Ovary (tissue), 3 donors: ENCODE measurements around the gene BLOC1S6.

Experiments
- EP300 ChIP-seq: sonication (generic); formaldehyde crosslinking; IDR thresholded peaks from one replicate; pipeline ENCODE4 v1.6.1; 2017; ENCODE audit warnings: antibody characterized with exemption
- TF ChIP-seq, protein P1 (sequence below), 3 donors: fragments of 450-650 bp in 2 of 3; fragments of 200-600 bp in 1 of 3; IDR thresholded peaks; one replicate each; pipeline versions ENCODE4 v1.5.1 to v1.8.0; 2016 to 2022; ENCODE audit warnings: antibody characterized with exemption in 3 of 3, mild to moderate bottlenecking in 1 of 3
- donor health status: DM: no; HTN: no; CAD: no.

DNA sequence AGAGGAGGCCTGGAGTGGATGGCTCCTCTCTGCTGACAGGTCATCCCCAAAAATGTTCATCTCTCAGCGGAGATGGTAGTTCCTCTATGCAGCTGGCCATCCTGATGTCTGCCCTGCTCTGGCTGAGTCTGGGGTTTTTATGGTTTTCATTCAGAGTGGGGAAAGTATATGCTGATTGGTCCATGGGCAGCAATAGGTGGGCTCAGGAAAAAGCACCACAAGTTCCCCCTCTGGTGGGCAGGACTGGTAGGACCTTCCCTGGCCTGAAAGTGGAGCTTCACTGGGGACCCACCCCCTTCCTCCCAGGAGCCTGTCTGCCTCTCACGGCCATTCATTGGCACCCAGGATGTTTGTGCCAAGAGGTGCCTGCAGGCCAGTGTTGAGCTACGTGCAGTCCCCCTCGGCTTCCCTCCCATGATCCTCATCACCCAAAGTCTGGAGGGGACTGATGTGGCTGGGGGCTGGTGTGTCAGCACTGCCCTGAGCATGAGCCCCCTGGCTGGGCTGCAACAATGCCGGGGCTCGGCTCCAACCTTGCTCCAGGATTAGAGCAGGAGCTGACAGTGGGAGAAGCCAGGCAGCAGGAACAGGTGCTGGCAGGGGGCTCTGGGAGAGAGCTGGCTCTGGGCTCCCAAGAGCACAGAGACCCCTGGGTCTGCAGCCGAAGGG lies 13.1 kb upstream of the BLOC1S6 start:
- TF ChIP-seq, protein P1, sequence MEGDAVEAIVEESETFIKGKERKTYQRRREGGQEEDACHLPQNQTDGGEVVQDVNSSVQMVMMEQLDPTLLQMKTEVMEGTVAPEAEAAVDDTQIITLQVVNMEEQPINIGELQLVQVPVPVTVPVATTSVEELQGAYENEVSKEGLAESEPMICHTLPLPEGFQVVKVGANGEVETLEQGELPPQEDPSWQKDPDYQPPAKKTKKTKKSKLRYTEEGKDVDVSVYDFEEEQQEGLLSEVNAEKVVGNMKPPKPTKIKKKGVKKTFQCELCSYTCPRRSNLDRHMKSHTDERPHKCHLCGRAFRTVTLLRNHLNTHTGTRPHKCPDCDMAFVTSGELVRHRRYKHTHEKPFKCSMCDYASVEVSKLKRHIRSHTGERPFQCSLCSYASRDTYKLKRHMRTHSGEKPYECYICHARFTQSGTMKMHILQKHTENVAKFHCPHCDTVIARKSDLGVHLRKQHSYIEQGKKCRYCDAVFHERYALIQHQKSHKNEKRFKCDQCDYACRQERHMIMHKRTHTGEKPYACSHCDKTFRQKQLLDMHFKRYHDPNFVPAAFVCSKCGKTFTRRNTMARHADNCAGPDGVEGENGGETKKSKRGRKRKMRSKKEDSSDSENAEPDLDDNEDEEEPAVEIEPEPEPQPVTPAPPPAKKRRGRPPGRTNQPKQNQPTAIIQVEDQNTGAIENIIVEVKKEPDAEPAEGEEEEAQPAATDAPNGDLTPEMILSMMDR (IDR thresholded peaks at IDR 0.05), result no peak
- TF ChIP-seq EP300, result no peak
